ENCODE measurements around the gene NAV1.
"Not testable (repeated sequence)": the region's sequence is repeated elsewhere in the genome, so short reads cannot be mapped to it uniquely, and the experiment has no call there.

Gene NAV1

DNA sequence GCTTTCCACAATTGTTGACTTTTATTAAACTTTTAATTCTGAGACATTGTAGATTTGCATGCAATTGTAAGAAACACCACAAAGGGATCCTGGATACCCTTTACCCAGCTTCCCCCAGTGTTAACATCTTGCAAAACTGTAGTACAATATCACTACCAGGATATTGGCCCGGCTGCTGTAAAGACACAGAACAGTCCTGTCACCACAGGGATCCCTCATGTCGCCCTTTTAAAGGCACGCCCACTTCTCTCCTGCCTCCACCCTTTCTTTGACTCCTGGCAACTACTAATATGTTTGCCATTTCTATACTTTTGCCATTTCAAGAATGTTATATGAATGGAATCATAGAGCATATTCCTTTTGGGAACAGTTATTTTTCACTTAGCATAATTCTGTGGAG lies 37.0 kb downstream of the NAV1 start:
- ChIA-PET POLR2A (no interaction called here), CTCF (no interaction called here)
- H3K9me3 ChIP-seq (ENCODE audit: control extremely low read depth in 1 of 5, control insufficient read depth in 4 of 5, insufficient read depth in 2 of 5, low read depth in 1 of 5, low read length in 4 of 5), result peaks cover 0 to 11% (median 4%) of the 10 kb centered on the region in 5 experiments
- H3K27ac ChIP-seq (ENCODE audit: insufficient read depth in 1 of 2, low read depth in 1 of 2, low read length in 2 of 2, poor library complexity in 1 of 2, severe bottlenecking in 2 of 2), result no peak overlapping the region
- H3K4me3 ChIP-seq (ENCODE audit: control insufficient read depth in 1 of 7, extremely low read depth in 1 of 7, insufficient read depth in 4 of 7, low read depth in 2 of 7, low read length in 6 of 7), result no peak overlapping the region
- H3K36me3 ChIP-seq (ENCODE audit: control insufficient read depth in 4 of 4, insufficient read depth in 4 of 4, low read length in 3 of 4), result peaks cover 0 to 5% (median 0%) of the 10 kb centered on the region in 4 experiments
- peaks cover 0 to 12% (median under 1%) of the 10 kb centered on the region in 4 experiments for H3K4me1 ChIP-seq (ENCODE audit: control extremely low read depth in 1 of 4, control insufficient read depth in 4 of 4, insufficient read depth in 4 of 4, low read length in 3 of 4)
- H3K27me3 ChIP-seq (replicated peaks in 2 of 5; ENCODE audit: control insufficient read depth in 4 of 5, insufficient read depth in 5 of 5, low read length in 4 of 5), result no peaks in the 10 kb centered on the region
- DNase-seq, result no peak
- 100% methylated on average over 1 of the region's 3 CpGs for WGBS (ENCODE audit: insufficient coverage)

DNA sequence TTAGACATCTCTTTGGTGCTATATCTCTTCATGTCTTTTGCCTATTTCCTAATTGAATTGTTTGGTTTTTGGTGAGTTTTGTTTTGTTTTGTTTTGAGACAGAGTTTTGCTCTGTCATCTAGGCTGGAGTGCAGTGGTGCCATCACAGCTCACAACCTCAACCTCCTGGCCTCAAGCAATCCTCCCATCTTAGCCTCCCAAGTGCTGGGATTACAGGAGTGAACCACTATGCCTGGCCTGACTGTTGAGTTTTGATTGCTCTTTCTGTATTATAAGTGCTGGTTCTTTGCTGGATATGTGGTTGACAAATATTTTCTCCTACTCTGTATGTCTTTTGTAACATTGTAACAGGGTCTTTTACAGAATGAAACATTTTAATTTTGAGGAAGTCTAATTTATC lies 38.0 kb downstream of the NAV1 start:
- Histone ChIP-seq H3K9me3 (ENCODE audit: control extremely low read depth in 1 of 5, control insufficient read depth in 4 of 5, insufficient read depth in 2 of 5, low read depth in 1 of 5, low read length in 4 of 5) (peaks cover 0 to 11% (median 4%) of the 10 kb centered on the region in 5 experiments), H3K4me3 (ENCODE audit: control insufficient read depth in 1 of 7, extremely low read depth in 1 of 7, insufficient read depth in 4 of 7, low read depth in 2 of 7, low read length in 6 of 7) (no peak overlapping the region), H3K4me1 (ENCODE audit: control extremely low read depth in 1 of 4, control insufficient read depth in 4 of 4, insufficient read depth in 4 of 4, low read length in 3 of 4) (peaks cover 0 to 2% (median 0%) of the 10 kb centered on the region in 4 experiments), H3K27me3 (replicated peaks in 2 of 5; ENCODE audit: control insufficient read depth in 4 of 5, insufficient read depth in 5 of 5, low read length in 4 of 5) (no peaks in the 10 kb centered on the region), H3K27ac (ENCODE audit: insufficient read depth in 1 of 2, low read depth in 1 of 2, low read length in 2 of 2, poor library complexity in 1 of 2, severe bottlenecking in 2 of 2) (no peak overlapping the region), H3K36me3 (ENCODE audit: control insufficient read depth in 4 of 4, insufficient read depth in 4 of 4, low read length in 3 of 4) (peaks cover 0 to 5% (median 0%) of the 10 kb centered on the region in 4 experiments)
- ChIA-PET POLR2A (no interaction called here), CTCF (interaction anchor here (2.5 kb wide), 1 partner anchor 127 kb away, joined by 6 read pairs; no protein-coding TSS in a partner anchor)
- no peak for DNase-seq

DNA sequence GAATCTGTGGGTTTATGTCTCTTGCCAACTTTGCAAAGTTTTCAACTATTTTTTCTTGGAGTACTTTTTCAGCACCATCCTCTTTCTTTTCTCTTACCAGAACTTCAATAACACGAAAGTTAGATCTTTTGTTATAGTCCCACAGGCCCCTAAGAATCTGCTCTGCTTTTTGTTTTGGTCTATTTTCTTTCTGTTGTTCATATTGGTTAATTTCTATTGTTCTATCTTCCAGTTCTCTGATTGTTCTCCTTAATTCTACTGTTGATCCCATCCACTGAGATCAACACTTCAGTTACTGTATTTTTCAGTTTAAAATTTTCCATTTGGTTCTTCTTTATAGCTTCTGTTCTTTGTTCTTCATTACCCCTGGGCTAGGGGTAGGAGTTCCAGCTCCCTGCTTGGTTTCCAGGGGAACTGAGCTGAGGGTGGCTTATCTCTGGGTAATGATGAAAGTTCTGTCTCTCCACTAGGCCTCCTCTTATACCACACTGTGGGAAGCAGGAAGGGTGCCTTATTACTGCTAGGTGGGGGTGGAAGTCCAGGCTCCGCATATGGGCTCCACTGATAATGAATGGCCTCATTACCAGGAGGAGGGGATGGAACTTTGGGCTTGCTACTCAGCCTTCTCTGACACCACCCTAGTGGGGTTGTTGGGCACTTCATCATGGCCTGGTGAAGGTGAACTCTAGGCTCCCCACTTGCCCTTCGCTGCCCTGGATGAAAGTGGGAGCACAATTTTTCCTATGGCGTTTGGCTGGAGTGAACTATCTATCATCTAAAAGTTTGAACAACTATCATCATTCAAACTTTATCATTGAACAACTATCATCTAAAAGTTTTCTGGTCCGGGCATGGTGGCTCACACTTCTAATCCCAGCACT lies 39.3 kb downstream of the NAV1 start:
- ChIA-PET POLR2A (no interaction called here), CTCF (interaction anchor here (2.5 kb wide), 1 partner anchor 125 kb away, joined by 6 read pairs; no protein-coding TSS in a partner anchor)
- Histone ChIP-seq H3K4me3 (ENCODE audit: control insufficient read depth in 1 of 7, extremely low read depth in 1 of 7, insufficient read depth in 4 of 7, low read depth in 2 of 7, low read length in 6 of 7) (no peak overlapping the region), H3K9me3 (ENCODE audit: control extremely low read depth in 1 of 5, control insufficient read depth in 4 of 5, insufficient read depth in 2 of 5, low read depth in 1 of 5, low read length in 4 of 5) (peaks cover 0 to 11% (median 4%) of the 10 kb centered on the region in 5 experiments), H3K36me3 (ENCODE audit: control insufficient read depth in 4 of 4, insufficient read depth in 4 of 4, low read length in 3 of 4) (peaks cover 0 to 5% (median 0%) of the 10 kb centered on the region in 4 experiments), H3K27ac (ENCODE audit: insufficient read depth in 1 of 2, low read depth in 1 of 2, low read length in 2 of 2, poor library complexity in 1 of 2, severe bottlenecking in 2 of 2) (no peak overlapping the region), H3K27me3 (replicated peaks in 2 of 5; ENCODE audit: control insufficient read depth in 4 of 5, insufficient read depth in 5 of 5, low read length in 4 of 5) (no peaks in the 10 kb centered on the region), H3K4me1 (ENCODE audit: control extremely low read depth in 1 of 4, control insufficient read depth in 4 of 4, insufficient read depth in 4 of 4, low read length in 3 of 4) (no peaks in the 10 kb centered on the region)
- DNase-seq, result peak in 1 of 3 donors; percentile 27
- 92% methylated on average over 3 of the region's 5 CpGs for WGBS (ENCODE audit: insufficient coverage)

DNA sequence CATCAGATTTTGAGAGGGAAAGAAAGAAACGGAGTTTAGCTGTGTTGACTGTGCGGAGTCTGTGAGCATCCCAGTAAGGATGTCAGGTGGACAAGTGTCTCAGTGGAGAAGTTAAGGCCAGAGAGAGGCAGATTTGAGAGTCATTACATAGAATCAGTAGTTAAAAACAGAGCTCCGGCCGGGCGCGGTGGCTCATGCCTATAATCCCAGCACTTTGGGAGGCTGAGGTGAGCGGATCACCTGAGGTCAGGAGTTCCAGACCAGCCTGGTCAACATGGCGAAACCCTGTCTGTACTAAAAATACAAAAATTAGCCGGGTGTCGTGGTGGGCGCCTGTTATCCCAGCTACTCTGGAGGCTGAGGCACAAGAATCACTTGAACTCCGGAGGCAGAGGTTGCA lies 42.4 kb downstream of the NAV1 start:
- DNase-seq; H3K36me3 ChIP-seq (ENCODE audit: control insufficient read depth in 4 of 4, insufficient read depth in 4 of 4, low read length in 3 of 4); POLR2A ChIA-PET; H3K27me3 ChIP-seq (replicated peaks in 2 of 5; ENCODE audit: control insufficient read depth in 4 of 5, insufficient read depth in 5 of 5, low read length in 4 of 5); H3K4me3 ChIP-seq (ENCODE audit: control insufficient read depth in 1 of 7, extremely low read depth in 1 of 7, insufficient read depth in 4 of 7, low read depth in 2 of 7, low read length in 6 of 7); H3K9me3 ChIP-seq (ENCODE audit: control extremely low read depth in 1 of 5, control insufficient read depth in 4 of 5, insufficient read depth in 2 of 5, low read depth in 1 of 5, low read length in 4 of 5); H3K27ac ChIP-seq (ENCODE audit: insufficient read depth in 1 of 2, low read depth in 1 of 2, low read length in 2 of 2, poor library complexity in 1 of 2, severe bottlenecking in 2 of 2): not testable (repeated sequence)
- 98% methylated on average over 12 of the region's 12 CpGs for WGBS (ENCODE audit: insufficient coverage)
- CTCF ChIA-PET, result interaction anchor here (0.7 to 1.9 kb wide), 9 partner anchors 9 to 128 kb away, joined by 3 to 6 read pairs (median 4); no protein-coding TSS in a partner anchor
- H3K4me1 ChIP-seq (ENCODE audit: control extremely low read depth in 1 of 4, control insufficient read depth in 4 of 4, insufficient read depth in 4 of 4, low read length in 3 of 4), result peaks cover 0 to 11% (median 6%) of the 10 kb centered on the region in 4 experiments

DNA sequence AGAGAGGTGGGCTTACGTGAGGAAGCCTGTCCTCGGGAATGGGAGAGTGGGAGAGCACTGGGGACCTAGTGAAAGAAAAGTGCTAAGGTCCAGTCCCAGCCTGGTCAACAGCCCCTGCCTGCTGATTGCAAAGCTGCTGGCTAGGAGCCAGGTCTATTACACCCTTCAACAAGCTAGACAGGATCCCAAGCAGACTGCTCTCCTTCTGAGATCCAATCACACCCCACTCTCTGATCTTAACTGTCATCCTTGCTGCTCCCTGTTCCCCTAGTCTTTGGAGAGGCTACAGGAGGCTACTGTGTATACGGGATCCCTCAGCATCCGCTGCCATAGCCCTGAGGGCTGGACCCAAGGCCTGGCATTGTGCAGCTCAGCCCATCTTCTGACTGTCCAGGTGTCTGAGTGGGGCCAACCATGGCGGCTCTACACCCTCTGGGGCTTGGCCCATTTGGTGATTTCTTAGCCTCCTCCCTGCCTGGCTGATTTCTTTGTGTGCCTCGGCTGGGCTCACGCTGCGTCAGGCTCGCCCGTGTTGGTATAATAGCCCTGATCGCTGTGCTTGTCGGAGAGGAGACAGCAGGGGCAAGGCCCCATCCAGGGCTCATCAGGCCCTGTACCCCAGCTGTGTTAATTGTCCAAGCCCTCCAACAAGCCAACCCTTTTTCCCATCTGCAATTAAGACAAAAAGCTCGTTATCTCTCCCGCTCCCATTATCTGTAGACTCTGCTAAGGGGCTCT lies 43.9 kb downstream of the NAV1 start:
- Histone ChIP-seq H3K27ac (ENCODE audit: insufficient read depth in 1 of 2, low read depth in 1 of 2, low read length in 2 of 2, poor library complexity in 1 of 2, severe bottlenecking in 2 of 2) (no peak overlapping the region), H3K36me3 (ENCODE audit: control insufficient read depth in 4 of 4, insufficient read depth in 4 of 4, low read length in 3 of 4) (no peaks in the 10 kb centered on the region), H3K27me3 (replicated peaks in 2 of 5; ENCODE audit: control insufficient read depth in 4 of 5, insufficient read depth in 5 of 5, low read length in 4 of 5) (no peaks in the 10 kb centered on the region), H3K4me3 (ENCODE audit: control insufficient read depth in 1 of 7, extremely low read depth in 1 of 7, insufficient read depth in 4 of 7, low read depth in 2 of 7, low read length in 6 of 7) (no peak overlapping the region), H3K9me3 (ENCODE audit: control extremely low read depth in 1 of 5, control insufficient read depth in 4 of 5, insufficient read depth in 2 of 5, low read depth in 1 of 5, low read length in 4 of 5) (no peaks in the 10 kb centered on the region), H3K4me1 (ENCODE audit: control extremely low read depth in 1 of 4, control insufficient read depth in 4 of 4, insufficient read depth in 4 of 4, low read length in 3 of 4) (peaks cover 0 to 11% (median 6%) of the 10 kb centered on the region in 4 experiments)
- POLR2A ChIA-PET, result no interaction called here
- WGBS (ENCODE audit: insufficient coverage), result 97% methylated on average over 14 of the region's 14 CpGs
- DNase-seq, result no peak
- CTCF ChIA-PET, result interaction anchor here (0.6 to 2.4 kb wide), 5 partner anchors 16 to 1214 kb away, joined by 3 to 9 read pairs (median 4); no protein-coding TSS in a partner anchor

DNA sequence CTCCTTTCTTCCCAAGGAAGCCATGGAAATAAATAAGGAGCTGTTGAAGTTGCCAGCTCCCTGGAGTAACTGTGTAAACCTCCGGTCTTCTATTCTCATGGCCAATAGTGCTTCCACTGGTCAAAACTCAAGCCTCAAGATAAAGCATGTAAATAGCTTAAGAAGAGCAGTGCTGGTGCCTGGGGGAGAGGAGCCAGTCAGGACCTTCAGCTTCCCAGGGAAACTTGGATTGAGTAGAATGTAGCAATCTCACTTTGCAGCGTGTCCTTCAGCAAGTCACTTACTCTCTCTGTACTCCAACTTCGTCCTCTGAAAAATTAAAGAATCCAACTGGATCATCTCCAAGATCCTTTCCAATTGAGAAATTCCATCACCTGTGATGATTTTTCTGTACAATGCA lies 44.7 kb downstream of the NAV1 start:
- 100% methylated on average over 1 of the region's 3 CpGs for WGBS (ENCODE audit: insufficient coverage)
- H3K36me3 ChIP-seq (ENCODE audit: control insufficient read depth in 4 of 4, insufficient read depth in 4 of 4, low read length in 3 of 4), result peaks cover 0 to 2% (median 0%) of the 10 kb centered on the region in 4 experiments
- H3K4me1 ChIP-seq (ENCODE audit: control extremely low read depth in 1 of 4, control insufficient read depth in 4 of 4, insufficient read depth in 4 of 4, low read length in 3 of 4), result peaks cover 0 to 11% (median 6%) of the 10 kb centered on the region in 4 experiments
- ChIA-PET POLR2A (no interaction called here), CTCF (interaction anchor here (1.3 to 2.4 kb wide), 2 partner anchors 19 to 24 kb away, joined by 3 to 9 read pairs; no protein-coding TSS in a partner anchor)
- no peaks in the 10 kb centered on the region for H3K9me3 ChIP-seq (ENCODE audit: control extremely low read depth in 1 of 5, control insufficient read depth in 4 of 5, insufficient read depth in 2 of 5, low read depth in 1 of 5, low read length in 4 of 5)
- H3K27ac ChIP-seq (ENCODE audit: insufficient read depth in 1 of 2, low read depth in 1 of 2, low read length in 2 of 2, poor library complexity in 1 of 2, severe bottlenecking in 2 of 2), result no peak overlapping the region
- H3K27me3 ChIP-seq (replicated peaks in 2 of 5; ENCODE audit: control insufficient read depth in 4 of 5, insufficient read depth in 5 of 5, low read length in 4 of 5), result no peaks in the 10 kb centered on the region
- DNase-seq, result no peak
- H3K4me3 ChIP-seq (ENCODE audit: control insufficient read depth in 1 of 7, extremely low read depth in 1 of 7, insufficient read depth in 4 of 7, low read depth in 2 of 7, low read length in 6 of 7), result no peak overlapping the region
